H1 (cell line): ENCODE data around the gene CHD5. TPM values are rescaled to one million over a fixed set of nuclear protein-coding genes. Genes with fewer than 3 reads are reported as not detected.

Source experiments
- CTCF ChIA-PET: fragments of 300-600 bp; sonication (Branson Sonifier 250); formaldehyde crosslinking; loops from one replicate; lab custom pipeline; 2021; ENCODE audit not compliant: partially characterized antibody; lab: Charles Lee
- POLR2A ChIA-PET: fragments of 300-600 bp; sonication (Branson Sonifier 250); formaldehyde crosslinking; loops from one replicate; lab custom pipeline; 2021; ENCODE audit warnings: inconsistent platforms; ENCODE audit not compliant: partially characterized antibody; lab: Charles Lee
- DNase-seq, 2 experiments: peaks; one replicate each; pipeline versions ENCODE4 v3.0.0 to v3.0.0-alpha.2; 2010 to 2022; ENCODE audit warnings: low spot score in 2 of 2, low read depth in 1 of 2, mixed read lengths in 1 of 2
- FAIRE-seq: peaks from 2 replicates; lab custom pipeline; 2011; peaks lifted over from hg19 to GRCh38; lab: Jason Lieb, UNC
- H2AFZ ChIP-seq: 2 replicates; pipeline ENCODE4 v1.8.1; 2012; ENCODE audit warnings: low read length, inconsistent platforms
- H2AK5ac ChIP-seq: 2 replicates; pipeline ENCODE4 v1.6.1; 2013; ENCODE audit warnings: low read depth, low read length
- H2BK120ac ChIP-seq: replicated peaks from 2 replicates; pipeline ENCODE3; 2013; ENCODE audit warnings: low read depth, low read length, inconsistent platforms
- H2BK12ac ChIP-seq: 2 replicates; pipeline ENCODE4 v1.6.1; 2013; ENCODE audit warnings: low read depth, low read length
- H2BK15ac ChIP-seq: 2 replicates; pipeline ENCODE4 v1.6.1; 2013; ENCODE audit warnings: low read length
- H2BK20ac ChIP-seq: 2 replicates; pipeline ENCODE4 v1.6.1; 2013; ENCODE audit warnings: low read length
- H2BK5ac ChIP-seq: 2 replicates; pipeline ENCODE4 v1.6.1; 2013; ENCODE audit warnings: low read depth, low read length
- H3K14ac ChIP-seq: 2 replicates; pipeline ENCODE4 v1.6.1; 2013; ENCODE audit warnings: inconsistent platforms; ENCODE audit not compliant: insufficient read length
- H3K18ac ChIP-seq: 2 replicates; pipeline ENCODE4 v1.6.1; 2013; ENCODE audit warnings: low read length; ENCODE audit errors: extremely low read depth
- H3K23ac ChIP-seq: 2 replicates; pipeline ENCODE4 v1.6.1; 2013; ENCODE audit warnings: inconsistent platforms; ENCODE audit not compliant: insufficient read length
- H3K23me2 ChIP-seq: 2 replicates; pipeline ENCODE4 v1.6.1; 2013; ENCODE audit warnings: low read depth, low read length
- H3K27ac ChIP-seq: 2 replicates; pipeline ENCODE4 v1.6.1; 2011; ENCODE audit warnings: low read depth, low read length, inconsistent platforms
- H3K27me3 ChIP-seq, 4 experiments: replicated peaks in 1 of 4; 1 replicate in 1 of 4; 2 replicates in 3 of 4; pipeline versions ENCODE4 v1.6.1 to v1.8.1; 2011 to 2013; ENCODE audit warnings: low read length in 3 of 4, mild to moderate bottlenecking in 3 of 4, inconsistent platforms in 2 of 4, mixed read lengths in 2 of 4, moderate library complexity in 1 of 4; ENCODE audit not compliant: control insufficient read depth in 3 of 4, insufficient read depth in 3 of 4; ENCODE audit errors: extremely low read depth in 1 of 4
- H3K36me3 ChIP-seq, 4 experiments: 2 replicates each; pipeline versions ENCODE4 v1.6.1 to v1.8.1; 2011 to 2013; ENCODE audit warnings: mild to moderate bottlenecking in 4 of 4, low read length in 3 of 4, moderate library complexity in 2 of 4, control low read depth in 1 of 4, inconsistent platforms in 1 of 4; ENCODE audit not compliant: insufficient read depth in 4 of 4, control insufficient read depth in 2 of 4
- H3K4ac ChIP-seq: replicated peaks from 2 replicates; pipeline ENCODE3; 2013; ENCODE audit warnings: low read length, low read depth, mixed read lengths, inconsistent platforms; ENCODE audit not compliant: insufficient read length
- H3K4me1 ChIP-seq, 4 experiments: replicated peaks in 1 of 4; 1 replicate in 1 of 4; 2 replicates in 3 of 4; pipeline versions ENCODE4 v1.6.1 to v1.8.1; 2011 to 2013; ENCODE audit warnings: low read length in 3 of 4, inconsistent platforms in 2 of 4, mixed read lengths in 1 of 4; ENCODE audit not compliant: insufficient read depth in 4 of 4, control insufficient read depth in 3 of 4
- H3K4me2 ChIP-seq, 2 experiments: 2 replicates each; pipeline versions ENCODE4 v1.6.1 to v1.8.1; 2011 to 2013; ENCODE audit warnings: low read depth in 2 of 2, low read length in 2 of 2, control low read depth in 1 of 2, inconsistent platforms in 1 of 2, mild to moderate bottlenecking in 1 of 2; ENCODE audit not compliant: insufficient read depth in 1 of 2
- H3K4me3 ChIP-seq, 4 experiments: fragments of 200-600, 300-600 bp in 1 of 4; sonication (generic), shearing (Covaris generic), sonication (Bioruptor Twin) in 1 of 4; 2 replicates each; pipeline versions ENCODE4 v1.5.1 to v1.8.1; 2011 to 2016; ENCODE audit warnings: low read length in 4 of 4, low read depth in 3 of 4, control low read depth in 2 of 4, inconsistent platforms in 2 of 4, mild to moderate bottlenecking in 2 of 4, mixed read lengths in 1 of 4, moderate library complexity in 1 of 4; ENCODE audit not compliant: insufficient read depth in 2 of 4; ENCODE audit errors: extremely low read depth in 1 of 4
- H3K56ac ChIP-seq: replicated peaks from 2 replicates; pipeline ENCODE3; 2013; ENCODE audit warnings: low read depth, mild to moderate bottlenecking, mixed read lengths, low read length, inconsistent platforms; ENCODE audit not compliant: insufficient read length
- H3K79me1 ChIP-seq: 2 replicates; pipeline ENCODE4 v1.6.1; 2013; ENCODE audit warnings: low read depth, low read length, control low read depth
- H3K79me2 ChIP-seq, 2 experiments: 2 replicates each; pipeline versions ENCODE4 v1.6.1 to v1.8.1; 2012 to 2013; ENCODE audit warnings: low read length in 2 of 2, mild to moderate bottlenecking in 2 of 2, inconsistent platforms in 1 of 2; ENCODE audit not compliant: insufficient read depth in 2 of 2, control insufficient read depth in 1 of 2
- H3K9ac ChIP-seq, 4 experiments: replicated peaks in 1 of 4; 1 replicate in 1 of 4; 2 replicates in 3 of 4; pipeline versions ENCODE4 v1.6.1 to v1.8.1; 2011 to 2013; ENCODE audit warnings: low read depth in 3 of 4, low read length in 3 of 4, control low read depth in 2 of 4, mild to moderate bottlenecking in 2 of 4, moderate library complexity in 2 of 4, inconsistent platforms in 1 of 4; ENCODE audit errors: extremely low read depth in 1 of 4
- H3K9me3 ChIP-seq, 2 experiments: 2 replicates each; pipeline versions ENCODE4 v1.6.1 to v1.8.1; 2012 to 2013; ENCODE audit warnings: mild to moderate bottlenecking in 2 of 2, moderate library complexity in 2 of 2, control low read depth in 1 of 2, inconsistent platforms in 1 of 2, low read depth in 1 of 2, low read length in 1 of 2, mixed read lengths in 1 of 2; ENCODE audit not compliant: insufficient read depth in 2 of 2
- H4K20me1 ChIP-seq, 2 experiments: replicated peaks in 1 of 2; 2 replicates each; pipeline versions ENCODE3 to v1.8.1; 2011 to 2013; ENCODE audit warnings: inconsistent platforms in 2 of 2, low read length in 2 of 2, mild to moderate bottlenecking in 1 of 2; ENCODE audit not compliant: insufficient read depth in 2 of 2, control insufficient read depth in 1 of 2
- H4K5ac ChIP-seq: 2 replicates; pipeline ENCODE4 v1.6.1; 2013; ENCODE audit warnings: low read length, low read depth, mixed read lengths, inconsistent platforms; ENCODE audit not compliant: insufficient read length
- H4K8ac ChIP-seq: 2 replicates; pipeline ENCODE4 v1.8.0; 2013; ENCODE audit warnings: mild to moderate bottlenecking, moderate library complexity, low read length, inconsistent platforms; ENCODE audit not compliant: insufficient read depth; ENCODE audit errors: extremely low read depth
- H4K91ac ChIP-seq: replicated peaks from 2 replicates; pipeline ENCODE3; 2013; ENCODE audit warnings: low read length, mixed read lengths, inconsistent platforms; ENCODE audit not compliant: insufficient read length
- CHD1 ChIP-seq: IDR thresholded peaks from 2 replicates; pipeline ENCODE4 v1.6.1; 2012; ENCODE audit warnings: low read depth, low read length, improper control_type of control experiment
- EZH2 ChIP-seq: fragments of 200-600 bp; sonication (generic); IDR thresholded peaks from 2 replicates; pipeline ENCODE4 v1.7.1; 2012; ENCODE audit warnings: low read depth, mild to moderate bottlenecking, moderate library complexity, low read length, inconsistent platforms; ENCODE audit not compliant: severe bottlenecking
- GABPA ChIP-seq: IDR thresholded peaks from 2 replicates; pipeline ENCODE4 v1.6.1; 2011; ENCODE audit warnings: mild to moderate bottlenecking, low read length, moderate library complexity, borderline replicate concordance; ENCODE audit not compliant: insufficient read depth
- WGBS, 2 experiments: shearing (Covaris generic) in 1 of 2; methylation state at CpG; one replicate each; pipeline versions ENCODE4 v1.1.6 to v1.1.7; 2013 to 2015; ENCODE audit warnings: low lambda C conversion rate in 2 of 2, mixed read lengths in 2 of 2, inconsistent platforms in 1 of 2, low coverage in 1 of 2, missing lambda C conversion rate in 1 of 2; ENCODE audit not compliant: insufficient replicate concordance in 2 of 2, insufficient coverage in 1 of 2, insufficient read length in 1 of 2; ENCODE audit errors: extremely low coverage in 1 of 2, missing lambda C conversion rate in 1 of 2; 5-methylcytosine and 5-hydroxymethylcytosine counted together
- polyA plus RNA-seq, 7 experiments: library from polyadenylated mRNA; depleted of rRNA in 3 of 7; stranded (reverse) in 5 of 7; unstranded in 2 of 7; fragments of >200 nt in 5 of 7; fragments of 200-250 nt in 2 of 7; gene quantifications; 1 replicate in 5 of 7; 2 replicates in 1 of 7; 4 replicates in 1 of 7; pipeline versions ENCODE4 v1.2.1 to v1.2.3, GENCODE V29; 2011 to 2013; ENCODE audit warnings: missing spikeins in 2 of 7, mixed read lengths in 2 of 7
- total RNA-seq: library from RNA; stranded (reverse); fragmentation: NEBNext Ultra II Directional; extraction: Animal tissue kit (Norgen Biotek cat#: 25700); gene quantifications from 2 replicates; pipeline ENCODE4 v1.2.1, GENCODE V29; 2021

CHD5 gene
- total and polyA plus RNA-seq, 2 of the 8 experiments (the other 6 are each of a cell fraction or from before 2014, with no cell fraction given) = 0.42 to 1.8 TPM

DNA sequence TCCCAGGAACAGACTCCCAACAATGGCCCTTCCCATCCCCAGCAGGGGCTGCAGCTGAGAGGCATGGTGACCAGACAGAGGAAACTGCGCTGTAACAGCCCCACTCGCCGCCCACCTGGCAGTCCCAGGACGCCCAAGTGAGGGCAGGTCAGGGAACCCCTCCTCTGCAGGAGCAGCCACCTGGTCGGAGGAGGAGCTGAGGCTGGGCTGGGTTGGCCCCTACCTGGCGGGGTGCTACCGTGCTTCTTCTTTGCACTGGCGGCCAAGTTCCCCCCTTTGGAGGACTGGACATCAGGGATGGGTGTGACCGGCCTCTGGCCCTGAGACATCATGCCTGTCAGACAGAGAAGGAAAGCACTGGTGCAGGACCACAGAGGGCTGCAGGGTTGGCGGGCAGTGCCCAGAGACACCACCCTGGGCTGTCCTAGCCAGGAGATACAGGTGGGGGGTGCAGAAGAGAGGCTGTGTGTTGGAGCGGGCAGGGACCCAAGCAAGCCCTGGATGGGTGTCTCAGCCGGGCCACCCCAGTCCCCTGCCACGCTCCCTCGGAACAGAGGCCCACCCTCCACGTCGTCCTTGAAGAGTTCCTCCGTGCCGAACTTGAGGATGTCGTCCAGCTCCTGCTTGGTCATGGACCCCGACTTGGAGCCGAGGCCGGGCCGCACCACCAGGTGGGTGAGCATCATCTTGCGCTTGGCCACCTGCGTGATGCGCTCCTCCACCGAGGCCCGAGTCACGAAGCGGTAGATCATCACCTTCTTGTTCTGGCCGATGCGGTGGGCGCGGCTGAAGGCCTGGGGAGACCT lies 51.6 kb downstream of the CHD5 start:
- CTCF ChIA-PET = interaction anchor here (0.8 to 4.0 kb wide), 11 partner anchors 9 to 140 kb away, joined by 3 to 16 read pairs (median 5); no protein-coding TSS in a partner anchor
- Histone ChIP-seq H2BK15ac (peak overlapping the region; percentile 89), H3K79me1 (no peaks in the 10 kb centered on the region), H3K18ac (no peak overlapping the region), H3K23ac (no peak overlapping the region), H2BK20ac (no peak overlapping the region; the same call in 1 of the 2 replicates), H3K23me2 (no peaks in the 10 kb centered on the region), H2BK12ac (no peak overlapping the region), H3K27me3 (peaks cover 0 to 16% (median 12%) of the 10 kb centered on the region in 4 experiments; a peak in 6 of 7 replicates), H3K4ac (peak overlapping the region; percentile 44), H4K8ac (no peak overlapping the region), H4K5ac (no peak overlapping the region), H3K79me2 (no peaks in the 10 kb centered on the region), H3K9me3 (no peaks in the 10 kb centered on the region), H3K4me2 (peak overlapping the region; percentile 51 to 63; a peak in 3 of 4 replicates), H3K4me3 (peak overlapping the region in 1 of 4 experiments; percentile 47; a peak in 1 of 8 replicates), H2AK5ac (no peak overlapping the region), H2BK120ac (no peak overlapping the region), H2BK5ac (no peak overlapping the region), H3K56ac (no peak overlapping the region), H3K14ac (no peak overlapping the region), H3K36me3 (no peaks in the 10 kb centered on the region), H3K4me1 (peaks cover 0 to 9% (median 4%) of the 10 kb centered on the region in 4 experiments; a peak in 4 of 7 replicates), H2AFZ (peak overlapping the region; percentile 99; the same call in 1 of the 2 replicates), H3K9ac (no peak overlapping the region; a peak in 2 of 7 replicates), H3K27ac (no peak overlapping the region), H4K91ac (no peak overlapping the region), H4K20me1 (no peaks in the 10 kb centered on the region)
- 0 out of 2 replicates have a peak, but pooled peaks have one; percentile 36 for TF ChIP-seq GABPA
- no peak for TF ChIP-seq EZH2
- no peak for TF ChIP-seq CHD1
- FAIRE-seq = no peak
- no peak for DNase-seq
- POLR2A ChIA-PET = interaction anchor here (0.8 to 2.0 kb wide), 3 partner anchors 13 to 111 kb away, joined by 3 to 7 read pairs (median 4); no protein-coding TSS in a partner anchor
- WGBS, 2 experiments = 94% methylated on average over 31 of the region's 34 CpGs; no CpG with 5 or more reads in 1 of the 2 experiments
